Right atrium auricular region (tissue), 2 donors: ENCODE results near the gene CEP350. TPM values are rescaled to one million over a fixed set of nuclear protein-coding genes. Genes with fewer than 3 reads are reported as not detected.

Source experiments
- DNase-seq: peaks from one replicate; pipeline ENCODE4 v3.0.0-alpha.2; 2019; ENCODE audit warnings: low spot score
- H3K27ac ChIP-seq, 2 donors: fragments of 200-600 bp; sonication (generic); 1 replicate in 1 of 2; 2 replicates in 1 of 2; pipeline ENCODE4 v1.5.1; 2016 to 2019
- H3K27me3 ChIP-seq, 2 donors: fragments of 200-600 bp; sonication (generic); one replicate each; pipeline versions ENCODE4 v1.5.1 to v1.6.0; 2017 to 2019
- H3K36me3 ChIP-seq: fragments of 200-600 bp; sonication (generic); one replicate; pipeline ENCODE4 v1.5.1; 2016
- H3K4me1 ChIP-seq, 2 donors: fragments of 200-600 bp; sonication (generic); one replicate each; pipeline versions ENCODE4 v1.5.1 to v1.6.0; 2017 to 2019
- H3K4me3 ChIP-seq, 2 donors: fragments of 200-600 bp; sonication (generic); 1 replicate in 1 of 2; 2 replicates in 1 of 2; pipeline ENCODE4 v1.5.1; 2017 to 2019; ENCODE audit warnings: mild to moderate bottlenecking in 1 of 2, moderate library complexity in 1 of 2
- H3K9me3 ChIP-seq, 2 donors: fragments of 200-600 bp; sonication (generic); one replicate each; pipeline ENCODE4 v1.5.1; 2019
- CTCF ChIP-seq, 2 donors: fragments of 200-600 bp; sonication (generic); IDR thresholded peaks; one replicate each; pipeline ENCODE4 v1.5.1; 2019; ENCODE audit warnings: antibody characterized with exemption in 2 of 2
- total RNA-seq, 2 donors: library from RNA; depleted of rRNA; stranded (reverse); fragments of >200 nt; gene quantifications; one replicate each; pipeline ENCODE4 v1.1.0, GENCODE V29; 2016

Gene CEP350
- total RNA-seq, 2 donors from 2014 or later, result 55.3 to 56.1 TPM

GRCh38 chr1:180154003-180154324 lies 199.4 kb downstream of the CEP350 start:
- H3K36me3 ChIP-seq, result no peaks in the 10 kb centered on the region
- H3K4me1 ChIP-seq, result peaks cover 0 to 44% of the 10 kb centered on the region in 2 donors
- TF ChIP-seq CTCF (IDR thresholded peaks at IDR 0.05), result no peak

GRCh38 chr1:180154325-180155181 lies 199.9 kb downstream of the CEP350 start, which contains the start of gene QSOX1:
Gene QSOX1, plus strand, starts transcription at chr1:180154869. Its CDS starts 39 bp downstream, at chr1:180154908.
- Histone ChIP-seq H3K27ac (peak within 1 kb of the TSS; percentile 84 to 97), H3K36me3 (no peaks in the 10 kb centered on the region), H3K27me3 (no peaks in the 10 kb centered on the region), H3K9me3 (no peaks in the 10 kb centered on the region), H3K4me1 (peaks cover 0 to 46% of the 10 kb centered on the region in 2 donors), H3K4me3 (peak within 1 kb of the TSS; percentile 78 to 84)
- peak; percentile 16 to 44 for TF ChIP-seq CTCF (IDR thresholded peaks at IDR 0.05)
- peak; percentile 91 for DNase-seq

More at GRCh38 chr1:180154003-180154324, 199.4 kb downstream of the CEP350 start:
- Histone ChIP-seq H3K27me3 (no peaks in the 10 kb centered on the region), H3K9me3 (no peaks in the 10 kb centered on the region), H3K27ac (peak overlapping the region; percentile 84 to 97), H3K4me3 (peak overlapping the region; percentile 78 to 84)
- DNase-seq, result no peak

- no peaks in the 10 kb centered on the region for H3K9me3 ChIP-seq
- no peaks in the 10 kb centered on the region for H3K27me3 ChIP-seq
- no peaks in the 10 kb centered on the region for H3K36me3 ChIP-seq
- no peak for TF ChIP-seq CTCF (IDR thresholded peaks at IDR 0.05)
- peak overlapping the region; percentile 84 to 97 for H3K27ac ChIP-seq
- peak; percentile 56 for DNase-seq
- peaks cover 0 to 50% of the 10 kb centered on the region in 2 donors for H3K4me1 ChIP-seq
- H3K4me3 ChIP-seq, result peak overlapping the region; percentile 78 to 84
Measured at GRCh38 chr1:180155182-180155682, 200.6 kb downstream of the CEP350 start.

GRCh38 chr1:180156201-180156600 lies 201.6 kb downstream of the CEP350 start:
- no peaks in the 10 kb centered on the region for H3K27me3 ChIP-seq
- no peaks in the 10 kb centered on the region for H3K9me3 ChIP-seq
- peak overlapping the region; percentile 84 to 97 for H3K27ac ChIP-seq
- peaks cover 0 to 53% of the 10 kb centered on the region in 2 donors for H3K4me1 ChIP-seq
- no peak for TF ChIP-seq CTCF (IDR thresholded peaks at IDR 0.05)
- DNase-seq, result peak; percentile 54
- H3K36me3 ChIP-seq, result no peaks in the 10 kb centered on the region
- peak overlapping the region; percentile 78 to 84 for H3K4me3 ChIP-seq

- H3K36me3 ChIP-seq, result no peaks in the 10 kb centered on the region
- DNase-seq, result peak; percentile 57
- no peaks in the 10 kb centered on the region for H3K27me3 ChIP-seq
- H3K9me3 ChIP-seq, result no peaks in the 10 kb centered on the region
- H3K4me1 ChIP-seq, result peaks cover 0 to 53% of the 10 kb centered on the region in 2 donors
- no peak for TF ChIP-seq CTCF (IDR thresholded peaks at IDR 0.05)
- peak overlapping the region; percentile 84 to 97 for H3K27ac ChIP-seq
- H3K4me3 ChIP-seq, result peak overlapping the region in 1 of 2 donors; percentile 78
Measured at GRCh38 chr1:180156631-180157091, 202.1 kb downstream of the CEP350 start.
